Sigmoid colon (tissue), 4 donors: ENCODE data around the gene TBCEL.

ENCODE experiments used
- EP300 ChIP-seq, 4 donors: sonication (generic); formaldehyde crosslinking; IDR thresholded peaks; one replicate each; pipeline ENCODE4 v1.6.1; 2017; ENCODE audit warnings: antibody characterized with exemption in 4 of 4
- POLR2A ChIP-seq, 2 donors: fragments of 450-650 bp; IDR thresholded peaks; one replicate each; pipeline ENCODE4 v1.6.1; 2016; ENCODE audit warnings: antibody characterized with exemption in 2 of 2, mild to moderate bottlenecking in 2 of 2, moderate library complexity in 2 of 2
- POLR2AphosphoS5 ChIP-seq, 4 donors: sonication (generic); formaldehyde crosslinking; IDR thresholded peaks; one replicate each; pipeline ENCODE4 v1.6.1; 2017; ENCODE audit warnings: antibody characterized with exemption in 4 of 4
- TF ChIP-seq, protein P1 (sequence below), 4 experiments: fragments of 450-650 bp in 3 of 4; fragments of 200-600 bp in 1 of 4; IDR thresholded peaks; one replicate each; pipeline ENCODE4 v1.5.1; 2016 to 2019; ENCODE audit warnings: antibody characterized with exemption in 4 of 4, mild to moderate bottlenecking in 3 of 4, moderate library complexity in 2 of 4

DNA sequence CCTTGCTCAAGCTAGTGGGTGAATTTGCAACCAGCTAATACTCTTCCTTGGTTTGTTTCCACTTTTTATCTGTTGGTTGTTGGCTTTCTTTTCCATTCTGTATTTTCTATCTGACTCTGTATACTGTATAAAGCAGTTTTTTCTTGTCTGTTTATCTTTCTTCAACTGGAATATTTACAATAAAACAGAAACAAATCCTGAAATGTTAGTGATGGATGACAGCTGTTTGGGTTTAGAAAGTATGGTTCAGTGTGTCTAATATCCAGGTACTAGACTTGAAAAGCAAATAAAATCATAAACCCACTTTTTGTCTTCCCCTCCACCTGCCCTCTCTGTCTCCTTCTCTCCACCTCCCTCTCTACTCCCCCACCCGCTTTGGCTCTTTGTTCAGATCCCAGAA is 35.3 kb upstream of the TBCEL start:
- TF ChIP-seq, protein P1, sequence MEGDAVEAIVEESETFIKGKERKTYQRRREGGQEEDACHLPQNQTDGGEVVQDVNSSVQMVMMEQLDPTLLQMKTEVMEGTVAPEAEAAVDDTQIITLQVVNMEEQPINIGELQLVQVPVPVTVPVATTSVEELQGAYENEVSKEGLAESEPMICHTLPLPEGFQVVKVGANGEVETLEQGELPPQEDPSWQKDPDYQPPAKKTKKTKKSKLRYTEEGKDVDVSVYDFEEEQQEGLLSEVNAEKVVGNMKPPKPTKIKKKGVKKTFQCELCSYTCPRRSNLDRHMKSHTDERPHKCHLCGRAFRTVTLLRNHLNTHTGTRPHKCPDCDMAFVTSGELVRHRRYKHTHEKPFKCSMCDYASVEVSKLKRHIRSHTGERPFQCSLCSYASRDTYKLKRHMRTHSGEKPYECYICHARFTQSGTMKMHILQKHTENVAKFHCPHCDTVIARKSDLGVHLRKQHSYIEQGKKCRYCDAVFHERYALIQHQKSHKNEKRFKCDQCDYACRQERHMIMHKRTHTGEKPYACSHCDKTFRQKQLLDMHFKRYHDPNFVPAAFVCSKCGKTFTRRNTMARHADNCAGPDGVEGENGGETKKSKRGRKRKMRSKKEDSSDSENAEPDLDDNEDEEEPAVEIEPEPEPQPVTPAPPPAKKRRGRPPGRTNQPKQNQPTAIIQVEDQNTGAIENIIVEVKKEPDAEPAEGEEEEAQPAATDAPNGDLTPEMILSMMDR (IDR thresholded peaks at IDR 0.05), result no peak
- TF ChIP-seq EP300 (IDR thresholded peaks at IDR 0.05), result no peak
- TF ChIP-seq POLR2A (IDR thresholded peaks at IDR 0.05), result no peak
- no peak for TF ChIP-seq POLR2AphosphoS5 (IDR thresholded peaks at IDR 0.05)
